Pancreas (tissue), 10 donors: ENCODE results near the gene TFRC. TPM values are rescaled to one million over a fixed set of nuclear protein-coding genes. Genes with fewer than 3 reads are reported as not detected.
A peak's percentile ranks its signal among the peaks of the same experiment; 100 is the strongest.

Source experiments
- ATAC-seq, 4 donors: fragments of 200-7000 bp; cut with Tn5 transposase; one replicate each; pipeline versions ENCODE4 v1.8.0 to v1.9.1; 2020; ENCODE audit warnings: mild to moderate bottlenecking in 4 of 4, moderate library complexity in 4 of 4
- DNase-seq, 6 donors: peaks; one replicate each; pipeline ENCODE4 v3.0.0-alpha.2; 2020
- FAIRE-seq: peaks from 2 replicates; lab custom pipeline; 2012; peaks lifted over from hg19 to GRCh38; lab: Jason Lieb, UNC
- H3K27ac ChIP-seq, 4 donors: fragments of 200-600 bp; sonication (generic); 1 replicate in 3 of 4; 2 replicates in 1 of 4; pipeline versions ENCODE4 v1.5.0 to v1.8.0; 2020
- H3K27me3 ChIP-seq, 4 donors: fragments of 200-600 bp; one replicate each; pipeline ENCODE4 v1.8.0; 2021
- H3K36me3 ChIP-seq, 3 donors: fragments of 200-600 bp; sonication (generic) in 1 of 3; one replicate each; pipeline versions ENCODE4 v1.5.0 to v1.8.0; 2020 to 2021
- H3K4me1 ChIP-seq, 3 donors: fragments of 200-600 bp; one replicate each; pipeline ENCODE4 v1.8.0; 2021
- H3K4me3 ChIP-seq, 4 donors: fragments of 200-600 bp; sonication (generic) in 2 of 4; one replicate each; pipeline versions ENCODE4 v1.5.0 to v1.8.0; 2020 to 2021
- H3K9me3 ChIP-seq, 4 donors: fragments of 200-600 bp; one replicate each; pipeline ENCODE4 v1.8.0; 2021
- whole genome bisulfite sequencing, 2 donors: extraction: QIAGEN DNeasy Blood & Tissue Kit; methylation state at CpG; one replicate each; pipeline ENCODE4 v1.1.7; 2013; 5-methylcytosine and 5-hydroxymethylcytosine counted together
- intact Hi-C, 3 donors: fragments of 100-400 bp; cut with DNase I; formaldehyde crosslinking; loops; one replicate each; pipeline versions ENCODE4 v1.11.1 to v1.14.2; 2022
- polyA plus RNA-seq, 2 donors: library from polyadenylated mRNA; stranded (reverse); fragments of 200-250 nt; gene quantifications; one replicate each; pipeline ENCODE4 v1.2.3, GENCODE V29; 2013
- total RNA-seq, 6 donors: library from RNA; stranded (reverse); fragmentation: NEBNext Ultra II Directional in 4 of 6; extraction: Animal tissue kit (Norgen Biotek cat#: 25700) in 4 of 6; gene quantifications; one replicate each; pipeline versions ENCODE4 v1.2.1 to v1.2.4, GENCODE V29; 2021 to 2023
- TF ChIP-seq, protein P1 (sequence below), 4 donors: fragments of 200-600 bp; sonication (generic) in 3 of 4; IDR thresholded peaks; one replicate each; pipeline versions ENCODE4 v1.5.0 to v1.8.0; 2021; ENCODE audit warnings: antibody characterized with exemption in 4 of 4
- donor health status: healthy with polysubstance abuse.
- donor health status: DM: no; HTN: no; CAD: no; lungs with moderate emphysema.
- donor health status: DM: no; HTN: no; CAD: no.
- donor health status: control.
- donor health status: control.
- donor health status: Bipolar disorder and iron deficiency.
- donor health status: DM: yes; HTN: yes; CAD: no.
- donor health status: DM: no; HTN: no; CAD: no.
- donor health status: DM: no; HTN: no; CAD: no.
- donor health status: DM: yes; HTN: yes; CAD: no.

TFRC gene
- total and polyA plus RNA-seq, 8 donors: 7.8 to 45.6 (median 27.7) TPM

DNA sequence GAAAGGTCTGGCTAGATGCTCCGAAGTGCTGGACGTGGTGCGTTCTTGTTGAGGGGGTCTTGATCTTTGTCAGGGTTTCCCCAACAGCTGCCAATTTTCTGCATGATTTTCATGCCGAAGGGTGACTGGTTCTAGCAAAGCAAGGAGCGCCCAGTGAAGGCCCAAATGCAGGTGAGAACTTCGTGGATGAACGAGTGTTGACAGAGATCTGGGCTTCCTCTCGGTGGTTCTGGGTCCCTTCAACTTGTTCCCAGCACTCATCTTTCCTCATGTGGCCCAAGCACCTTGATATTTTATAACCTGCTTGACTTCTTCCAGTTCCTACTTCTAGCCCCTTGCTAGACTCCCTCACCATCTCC lies 40.8 kb upstream of the TFRC start:
- 81 to 84% methylated on average over 8 of the region's 8 CpGs for WGBS, 2 donors

DNA sequence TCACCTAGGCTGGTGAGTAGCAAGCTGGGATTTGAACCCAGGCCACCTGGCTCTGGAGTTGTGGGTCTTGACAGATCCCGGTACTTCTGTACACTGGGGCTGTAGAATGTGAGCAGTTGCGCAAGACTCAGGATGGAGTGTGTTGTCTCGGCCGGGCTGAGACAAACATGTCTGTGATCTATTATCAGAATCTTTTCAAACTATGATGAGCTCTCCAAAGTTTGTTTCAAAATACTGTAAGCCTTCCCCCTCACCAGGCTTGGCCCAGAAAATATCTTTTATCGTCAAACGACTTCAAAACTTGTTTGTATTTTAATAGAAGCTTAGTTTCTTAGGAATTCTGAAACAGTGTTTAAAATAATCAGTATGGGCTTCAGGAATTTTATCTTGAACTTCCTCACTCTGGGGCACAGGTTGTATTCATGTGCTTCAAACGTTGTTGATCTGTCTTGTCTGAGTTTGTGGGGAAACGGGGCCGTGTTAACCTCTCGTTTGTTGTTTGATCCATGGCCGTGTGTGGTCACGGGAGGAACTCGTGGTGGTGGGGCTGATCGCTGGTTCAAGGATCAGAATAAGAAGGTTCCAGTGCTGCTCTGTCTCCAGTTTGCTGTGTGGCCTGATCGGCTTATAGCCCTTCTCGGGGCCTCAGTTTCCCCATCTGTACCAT lies 40.3 kb upstream of the TFRC start:
- peak in 1 of 4 donors; percentile 49 for ATAC-seq
- intact Hi-C loops: no loop called here
- Histone ChIP-seq H3K4me3 (no peak overlapping the region), H3K4me1 (no peaks in the 10 kb centered on the region), H3K36me3 (no peaks in the 10 kb centered on the region), H3K27ac (no peak overlapping the region), H3K9me3 (no peaks in the 10 kb centered on the region), H3K27me3 (no peaks in the 10 kb centered on the region)
- 63 to 64% methylated on average over 16 of the region's 16 CpGs for WGBS, 2 donors
- DNase-seq: no peak
- TF ChIP-seq, protein P1, sequence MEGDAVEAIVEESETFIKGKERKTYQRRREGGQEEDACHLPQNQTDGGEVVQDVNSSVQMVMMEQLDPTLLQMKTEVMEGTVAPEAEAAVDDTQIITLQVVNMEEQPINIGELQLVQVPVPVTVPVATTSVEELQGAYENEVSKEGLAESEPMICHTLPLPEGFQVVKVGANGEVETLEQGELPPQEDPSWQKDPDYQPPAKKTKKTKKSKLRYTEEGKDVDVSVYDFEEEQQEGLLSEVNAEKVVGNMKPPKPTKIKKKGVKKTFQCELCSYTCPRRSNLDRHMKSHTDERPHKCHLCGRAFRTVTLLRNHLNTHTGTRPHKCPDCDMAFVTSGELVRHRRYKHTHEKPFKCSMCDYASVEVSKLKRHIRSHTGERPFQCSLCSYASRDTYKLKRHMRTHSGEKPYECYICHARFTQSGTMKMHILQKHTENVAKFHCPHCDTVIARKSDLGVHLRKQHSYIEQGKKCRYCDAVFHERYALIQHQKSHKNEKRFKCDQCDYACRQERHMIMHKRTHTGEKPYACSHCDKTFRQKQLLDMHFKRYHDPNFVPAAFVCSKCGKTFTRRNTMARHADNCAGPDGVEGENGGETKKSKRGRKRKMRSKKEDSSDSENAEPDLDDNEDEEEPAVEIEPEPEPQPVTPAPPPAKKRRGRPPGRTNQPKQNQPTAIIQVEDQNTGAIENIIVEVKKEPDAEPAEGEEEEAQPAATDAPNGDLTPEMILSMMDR (IDR thresholded peaks at IDR 0.05): no peak
- no peak for FAIRE-seq

More for the DNA sequence above, 40.8 kb upstream of the TFRC start:
- TF ChIP-seq, protein P1 (IDR thresholded peaks at IDR 0.05): no peak
- H3K36me3 ChIP-seq: no peaks in the 10 kb centered on the region
- H3K27ac ChIP-seq: no peak overlapping the region
- H3K4me1 ChIP-seq: no peaks in the 10 kb centered on the region
- ATAC-seq (no peak), FAIRE-seq (no peak), DNase-seq (no peak)
- no peak overlapping the region for H3K4me3 ChIP-seq
- intact Hi-C loops: no loop called here
- H3K9me3 ChIP-seq: no peaks in the 10 kb centered on the region
- H3K27me3 ChIP-seq: no peaks in the 10 kb centered on the region

DNA sequence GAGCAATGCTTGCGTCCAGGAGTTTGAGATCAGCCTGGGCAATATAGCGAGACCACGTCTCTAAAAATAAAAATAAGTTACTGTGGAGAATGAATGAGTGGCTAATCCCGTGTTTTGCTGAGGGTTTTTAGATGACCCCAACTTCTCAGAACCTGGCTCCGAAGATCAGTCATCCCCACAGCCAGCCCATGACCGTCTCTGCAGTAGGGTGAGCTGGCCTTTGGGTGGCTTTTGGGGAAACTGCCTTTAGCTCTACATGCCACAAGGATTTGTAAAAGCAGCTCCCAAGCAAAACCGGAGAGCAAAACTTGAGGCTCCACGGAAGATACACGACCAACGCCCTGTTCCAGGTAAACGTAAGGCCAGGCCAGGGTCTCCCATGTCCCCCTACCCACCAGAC lies 39.2 kb upstream of the TFRC start:
- H3K9me3 ChIP-seq: no peaks in the 10 kb centered on the region
- TF ChIP-seq, protein P1 (IDR thresholded peaks at IDR 0.05): no peak
- no peaks in the 10 kb centered on the region for H3K36me3 ChIP-seq
- intact Hi-C loops: no loop called here
- no peak for ATAC-seq
- H3K27ac ChIP-seq: no peak overlapping the region
- H3K27me3 ChIP-seq: no peaks in the 10 kb centered on the region
- no peak for DNase-seq
- no peak overlapping the region for H3K4me3 ChIP-seq
- 86 to 90% methylated on average over 11 of the region's 11 CpGs for WGBS, 2 donors
- no peak for FAIRE-seq
- H3K4me1 ChIP-seq: no peaks in the 10 kb centered on the region

DNA sequence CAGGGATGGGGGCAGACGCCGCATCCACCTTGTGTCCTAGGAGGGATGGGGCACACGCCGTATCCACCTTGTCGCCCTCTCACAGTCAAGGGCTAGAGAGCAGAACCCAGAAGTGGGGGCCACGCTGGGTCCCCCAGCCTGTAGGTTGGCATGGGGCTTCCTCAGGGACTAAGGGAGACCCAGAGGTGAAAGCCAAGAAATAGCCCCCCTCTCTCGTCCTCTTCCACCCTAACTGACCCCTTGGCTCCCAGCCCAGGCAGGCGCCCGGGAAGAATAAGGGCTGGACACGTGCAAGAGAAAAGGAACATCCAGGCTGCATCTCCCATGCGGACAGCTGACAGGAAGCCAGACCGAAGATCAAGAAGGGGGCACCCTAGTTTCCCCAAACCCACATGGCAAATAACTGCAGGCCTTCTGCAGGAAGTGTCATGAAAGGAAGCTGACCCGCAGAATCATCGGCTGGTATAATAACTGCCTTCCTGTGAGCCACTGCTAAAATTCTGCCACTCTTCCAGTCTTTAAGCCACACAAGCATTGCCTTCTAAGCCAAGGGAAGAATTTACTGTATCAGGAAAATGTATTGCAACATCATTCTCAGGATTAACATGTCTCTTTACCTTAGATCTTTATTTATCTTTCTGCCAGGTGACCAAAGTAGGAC lies 38.5 kb upstream of the TFRC start:
- no peak overlapping the region for H3K27ac ChIP-seq
- TF ChIP-seq, protein P1 (IDR thresholded peaks at IDR 0.05): no peak
- DNase-seq: no peak

DNA sequence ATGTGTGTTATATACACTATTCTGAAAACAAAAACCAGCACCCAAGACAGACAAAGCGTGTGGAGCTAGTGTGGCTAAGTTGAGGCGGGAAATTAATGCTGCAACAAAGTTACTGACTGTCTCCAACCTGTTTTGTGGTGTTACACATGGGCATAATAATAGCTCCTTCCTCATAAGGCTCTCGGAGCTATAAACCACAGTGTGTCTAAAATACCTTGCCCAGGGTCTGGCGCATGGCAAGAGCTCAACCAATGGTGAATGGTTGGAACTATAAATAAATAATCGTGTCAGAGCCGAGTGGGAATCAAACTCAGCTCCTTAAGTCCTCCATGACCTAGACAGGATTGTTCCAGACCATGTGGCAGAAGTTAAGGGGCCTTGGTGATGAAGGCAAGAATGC lies 35.9 kb upstream of the TFRC start:
- DNase-seq (no peak), FAIRE-seq (no peak)

More for the DNA sequence above, 38.5 kb upstream of the TFRC start:
- Histone ChIP-seq H3K36me3 (no peaks in the 10 kb centered on the region), H3K9me3 (no peaks in the 10 kb centered on the region), H3K4me3 (no peak overlapping the region), H3K4me1 (no peaks in the 10 kb centered on the region), H3K27me3 (no peaks in the 10 kb centered on the region)
- WGBS, 2 donors: 67 to 74% methylated on average over 14 of the region's 14 CpGs
- intact Hi-C loops: no loop called here
- peak in 2 of 4 donors; percentile 47 to 59 for ATAC-seq
- FAIRE-seq: no peak

More for the DNA sequence above, 35.9 kb upstream of the TFRC start:
- no peak overlapping the region for H3K27ac ChIP-seq
- H3K9me3 ChIP-seq: no peaks in the 10 kb centered on the region
- H3K4me3 ChIP-seq: no peak overlapping the region
- intact Hi-C loops: no loop called here
- no peaks in the 10 kb centered on the region for H3K36me3 ChIP-seq
- no peak for ATAC-seq
- H3K27me3 ChIP-seq: no peaks in the 10 kb centered on the region
- TF ChIP-seq, protein P1 (IDR thresholded peaks at IDR 0.05): no peak
- WGBS, 2 donors: 81 to 82% methylated on average over 6 of the region's 6 CpGs
- H3K4me1 ChIP-seq: no peaks in the 10 kb centered on the region
